Stimulated activated CD8-positive, alpha-beta memory T cell treated with anti-CD3 and anti-CD28 coated beads, Interleukin-15, amount 100 ng/mL, for 24 hours (primary cell): Measurements from ENCODE around the gene LEMD2.

ENCODE experiments used
- DNase-seq: peaks from one replicate; pipeline ENCODE4 v3.0.0-alpha.2; 2020; ENCODE audit warnings: low read depth

The LEMD2 gene

DNA sequence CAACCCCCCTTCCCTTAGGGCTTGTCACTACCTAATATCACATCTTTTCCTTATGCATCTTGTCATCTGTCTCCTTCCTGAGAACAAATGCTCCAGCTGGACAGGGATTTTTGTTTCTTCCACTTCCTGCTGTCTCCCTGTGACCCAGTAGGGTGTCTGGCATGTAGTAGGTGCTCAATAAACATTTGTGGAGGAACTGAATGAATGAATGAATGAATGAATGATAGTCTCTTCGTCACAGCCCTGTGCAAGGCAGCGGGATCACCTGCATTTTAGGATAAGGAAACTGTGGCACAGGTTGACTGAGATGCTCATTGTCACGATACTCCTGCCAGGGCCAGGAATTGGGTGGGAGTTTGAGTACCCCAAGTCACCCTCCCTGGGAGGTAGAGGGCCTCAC, 14.2 kb downstream of the LEMD2 start:
- no peak for DNase-seq

DNA sequence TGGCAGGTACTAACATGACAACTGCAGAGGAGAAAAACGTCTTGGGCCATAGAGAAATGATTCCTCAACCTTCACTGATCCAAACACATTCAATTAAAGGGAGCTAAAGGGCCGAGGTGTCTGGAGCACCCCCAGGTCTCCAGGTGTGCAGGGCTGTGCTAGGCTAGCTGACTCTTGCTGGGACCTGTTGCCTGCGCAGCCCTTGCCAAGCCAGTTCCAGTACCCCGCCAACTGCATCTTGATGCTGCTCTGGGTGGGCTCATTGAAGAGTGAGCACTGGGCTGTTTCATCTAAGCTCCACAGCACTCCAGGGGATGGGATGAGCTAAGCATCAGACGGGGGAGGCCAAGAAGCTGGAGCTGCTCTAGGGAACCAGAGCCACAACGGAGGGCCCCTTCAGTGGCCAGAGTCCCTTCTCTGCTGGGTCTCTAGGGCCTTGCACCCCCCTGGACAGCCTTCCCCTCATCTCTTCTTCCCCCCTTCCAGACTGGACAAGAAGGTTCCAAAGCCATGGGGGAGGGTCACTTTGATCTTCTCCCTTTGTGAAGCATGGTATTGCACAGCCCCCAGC, 15.9 kb downstream of the LEMD2 start:
- DNase-seq: no peak

DNA sequence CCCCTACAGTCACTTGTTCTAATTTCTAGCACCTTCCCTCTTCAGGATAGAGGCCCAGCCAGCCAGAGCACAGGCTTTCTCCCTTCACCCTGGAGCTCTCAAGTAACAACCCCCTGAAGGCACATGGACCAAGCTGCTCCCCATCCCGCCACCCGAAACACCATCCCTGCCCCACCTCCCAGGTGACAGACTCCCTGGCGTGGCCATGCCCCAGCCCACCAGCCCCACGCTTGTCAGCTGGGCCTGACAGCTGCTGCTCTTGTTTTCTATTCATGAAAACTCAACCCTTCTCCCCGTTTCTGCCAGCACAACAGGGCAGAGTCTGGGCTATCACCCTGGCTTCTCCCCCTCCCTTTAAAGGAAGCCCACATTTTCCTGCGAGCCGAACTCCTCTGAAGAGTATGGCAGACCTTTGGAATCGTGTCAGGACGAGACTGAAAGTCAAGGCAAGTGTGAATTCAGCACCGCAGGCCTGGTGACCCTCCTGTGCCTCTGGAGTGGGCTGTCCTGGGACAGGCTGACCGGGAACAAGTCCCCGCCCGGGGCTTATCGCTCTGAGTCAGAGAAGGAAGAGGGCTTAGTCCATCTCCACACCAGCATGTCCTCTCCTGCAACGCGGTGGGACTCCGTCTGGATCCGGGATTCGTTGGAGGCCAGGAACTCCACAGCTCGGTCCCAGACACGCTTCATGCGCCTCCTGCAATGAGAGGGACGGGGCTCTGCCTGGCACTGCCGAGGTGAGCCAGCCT, 16.7 kb downstream of the LEMD2 start:
- DNase-seq: no peak

DNA sequence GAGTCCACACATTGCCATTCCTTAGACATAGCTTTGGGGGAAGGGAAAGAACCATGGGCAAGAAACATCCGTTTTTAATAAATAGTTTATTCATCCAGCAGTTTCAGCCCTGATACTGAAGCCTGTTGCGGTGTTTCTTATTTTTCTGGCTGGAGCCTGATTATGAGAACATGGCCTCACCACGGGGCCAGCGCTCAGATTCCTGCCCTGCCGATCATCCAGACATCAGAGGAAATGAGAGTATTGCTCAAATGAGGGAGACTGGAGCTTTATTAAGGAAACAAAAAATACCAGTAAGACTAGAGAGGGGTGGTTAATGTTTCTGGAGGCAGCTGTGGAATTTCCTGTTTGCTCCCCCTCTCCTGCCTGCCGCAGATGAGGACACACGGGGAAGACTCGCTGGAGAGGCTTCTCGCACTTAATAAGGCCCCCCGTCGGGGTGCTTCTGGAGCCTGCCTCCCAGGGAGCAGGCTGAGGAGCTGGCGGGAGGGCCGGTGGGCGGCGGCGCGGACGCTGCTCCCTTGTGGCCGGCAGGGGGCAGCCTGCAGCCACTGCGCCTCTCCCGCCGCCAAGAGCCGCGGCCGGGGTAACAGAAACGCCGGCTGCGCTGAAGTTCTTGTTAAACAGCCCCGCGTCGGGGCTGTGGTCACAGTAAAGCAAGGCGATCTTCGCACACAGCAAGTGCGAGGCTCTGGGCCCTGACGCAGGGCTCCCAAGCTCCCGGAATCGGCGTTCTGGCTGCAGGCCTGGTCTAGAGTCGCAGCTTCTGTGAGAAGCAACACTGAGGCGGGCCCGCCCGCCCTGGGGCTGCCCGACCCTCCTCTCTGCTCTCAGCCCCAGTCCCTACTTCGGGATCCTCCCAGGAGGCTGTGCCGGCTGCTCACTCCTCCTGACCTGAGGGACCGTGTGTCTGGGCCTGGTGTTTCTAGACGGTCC, 17.5 kb downstream of the LEMD2 start:
- DNase-seq: peak; percentile 40

DNA sequence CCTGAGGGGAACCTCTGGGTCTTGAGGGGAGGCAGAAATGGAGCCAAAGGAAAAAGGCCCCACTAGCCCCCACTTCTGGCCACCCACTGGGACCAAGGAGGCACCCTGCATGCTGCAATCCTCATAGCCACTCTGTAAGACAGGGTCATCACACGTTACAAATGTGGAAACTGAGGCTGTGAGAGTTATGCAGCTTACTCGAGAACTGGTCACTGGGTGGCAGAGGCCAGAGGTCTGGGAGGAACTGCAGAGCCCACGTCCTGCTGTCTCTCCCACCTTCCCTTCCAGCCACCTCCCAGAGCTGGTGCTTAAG, 18.1 kb downstream of the LEMD2 start:
- DNase-seq: no peak

DNA sequence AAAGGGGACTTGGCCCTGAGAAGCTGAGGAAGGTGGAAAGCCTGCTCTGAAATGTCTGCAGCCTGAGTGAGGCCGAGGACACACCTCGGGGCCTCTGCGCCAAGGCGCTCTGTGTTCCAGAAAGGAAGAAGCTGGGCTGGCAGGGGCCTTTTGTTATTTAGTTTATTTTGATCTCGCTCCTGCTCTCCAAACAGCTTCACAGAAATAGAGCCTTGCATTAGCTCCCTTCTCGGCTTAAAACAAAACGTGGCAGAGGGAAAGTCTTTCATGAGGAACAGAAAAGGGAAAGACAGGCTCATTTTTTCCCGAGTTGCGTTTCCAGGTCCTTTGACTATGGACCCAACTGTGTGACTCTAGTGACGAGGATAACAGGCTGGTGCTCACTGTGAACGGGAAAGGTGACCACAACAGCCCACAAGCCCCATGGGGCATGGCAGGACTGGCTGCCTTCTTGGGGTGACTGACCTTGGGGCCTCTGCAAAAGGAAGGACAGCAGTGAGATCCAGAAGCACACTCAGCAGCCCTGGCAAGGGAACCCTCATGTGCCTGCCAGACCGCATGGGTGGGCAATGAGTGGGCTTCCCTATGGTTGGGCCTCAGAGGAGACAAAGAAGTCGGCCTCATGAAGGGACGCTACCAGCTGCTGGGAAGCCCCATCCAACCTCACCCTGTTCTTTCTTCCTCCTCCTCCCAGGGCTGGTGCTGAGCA, 18.7 kb downstream of the LEMD2 start:
- no peak for DNase-seq

DNA sequence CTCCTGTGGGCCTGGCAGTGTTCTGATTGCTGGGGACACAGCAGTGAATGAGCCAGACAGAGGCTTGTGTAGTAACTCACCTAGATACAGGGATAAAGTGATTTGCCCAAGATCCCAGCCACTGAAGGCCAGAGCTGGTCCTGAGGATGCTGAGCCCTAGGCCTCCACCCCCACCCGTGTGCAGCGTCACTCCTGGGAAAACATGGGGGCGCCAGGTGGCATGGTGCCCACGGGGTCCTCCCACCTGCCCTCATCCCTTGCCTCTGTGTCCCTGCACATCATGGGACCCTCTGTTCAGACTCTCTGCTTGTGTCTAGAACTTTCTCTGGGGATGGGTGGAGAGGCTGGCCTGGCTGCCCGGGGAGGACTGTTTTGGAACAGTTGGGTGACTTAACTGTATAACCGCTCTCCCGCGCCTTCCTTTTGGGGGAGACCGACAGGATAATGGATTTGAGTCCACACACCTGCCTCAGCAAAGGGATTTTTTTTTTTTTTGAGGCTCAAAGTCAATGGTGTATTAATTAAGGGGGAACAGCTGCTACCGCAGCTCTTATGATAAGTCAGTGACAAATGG, 19.6 kb downstream of the LEMD2 start:
- DNase-seq: no peak

DNA sequence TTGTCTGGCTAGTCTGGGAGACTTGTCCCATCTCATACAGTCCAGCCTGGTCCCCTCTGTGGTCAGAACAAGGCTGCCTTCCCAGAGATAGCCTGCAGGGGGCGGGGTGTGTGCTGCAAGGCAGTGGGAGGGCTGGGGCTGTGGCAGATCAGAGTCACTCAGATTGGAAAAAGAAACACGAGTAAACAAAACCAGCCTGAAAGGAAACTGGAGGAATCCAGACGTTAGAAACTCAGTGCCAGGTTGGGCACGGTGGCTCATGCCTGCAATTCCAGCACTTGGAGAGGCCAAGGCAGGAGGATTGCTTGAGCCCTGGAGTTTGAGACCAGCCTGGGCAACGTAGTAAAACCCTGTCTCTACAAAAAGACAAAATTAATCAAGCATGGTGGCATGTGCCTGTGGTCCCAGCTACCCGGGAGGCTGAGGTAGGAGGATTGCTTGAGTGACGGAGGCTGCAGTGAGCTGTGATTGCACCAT, 20.2 kb downstream of the LEMD2 start:
- peak; percentile 57 for DNase-seq

DNA sequence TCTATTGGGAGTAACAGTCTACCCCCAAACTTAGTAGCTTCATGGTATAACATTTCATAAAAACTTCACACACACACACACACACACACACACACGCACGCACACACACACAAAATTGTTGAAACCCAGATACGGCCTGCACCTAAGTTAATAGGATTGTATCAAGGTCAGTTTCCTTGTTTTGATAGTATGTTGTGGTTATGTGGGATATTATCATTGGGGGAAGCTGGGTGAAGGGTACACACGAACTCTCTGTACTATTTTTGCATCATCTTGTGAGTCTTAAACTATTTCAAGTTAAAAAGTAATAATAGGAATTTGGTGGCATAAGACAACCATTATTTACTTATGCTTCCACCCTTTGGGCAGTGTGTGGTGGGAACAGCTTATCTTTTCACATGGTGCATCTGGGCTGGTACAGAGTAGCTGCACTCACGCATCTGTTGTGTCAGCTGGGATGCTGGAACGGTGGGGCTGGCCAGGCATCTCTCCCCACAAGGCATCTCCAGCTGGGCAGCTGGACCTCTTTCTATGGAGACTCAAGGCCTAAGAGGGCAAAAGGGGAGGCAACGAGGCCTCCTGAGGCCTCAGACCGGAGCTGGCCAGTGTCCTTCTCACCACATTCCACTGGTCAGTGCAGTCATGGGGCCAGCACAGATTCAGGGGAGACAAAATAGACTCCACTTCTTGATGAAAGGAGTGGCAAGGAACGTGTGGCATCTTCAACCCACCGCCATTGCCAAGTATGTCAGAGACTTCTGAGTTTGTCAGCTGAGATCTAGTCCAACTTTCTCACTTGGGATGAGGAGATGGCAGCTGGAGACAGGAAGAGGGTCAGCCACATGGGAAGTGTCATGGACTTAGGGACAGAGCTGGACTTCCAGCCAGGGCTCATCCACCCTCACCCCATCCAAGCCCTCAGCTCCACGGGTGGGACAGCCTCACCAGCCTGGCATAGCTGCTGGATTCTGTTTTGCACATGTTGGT, 21.7 kb downstream of the LEMD2 start:
- DNase-seq: no peak

DNA sequence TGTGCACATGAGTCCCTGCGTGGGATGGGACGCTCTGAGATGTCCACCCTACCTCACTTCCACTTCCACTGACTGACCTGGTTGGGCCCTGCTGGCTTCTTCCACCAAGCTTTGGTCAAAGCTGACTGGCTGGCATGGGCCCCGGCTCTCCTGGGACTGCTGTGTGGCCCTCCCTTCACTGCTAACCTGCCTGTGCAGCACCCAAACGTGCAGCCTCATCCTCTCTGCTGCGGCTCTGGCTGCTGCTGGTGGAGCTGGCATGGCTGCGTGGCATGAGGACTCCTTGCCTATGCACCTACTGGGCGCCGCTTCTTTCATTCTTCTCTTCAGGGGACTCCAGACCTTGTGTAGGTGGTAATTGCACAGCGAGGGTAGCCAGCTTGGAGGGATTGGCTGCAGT, 23.6 kb downstream of the LEMD2 start:
- no peak for DNase-seq

DNA sequence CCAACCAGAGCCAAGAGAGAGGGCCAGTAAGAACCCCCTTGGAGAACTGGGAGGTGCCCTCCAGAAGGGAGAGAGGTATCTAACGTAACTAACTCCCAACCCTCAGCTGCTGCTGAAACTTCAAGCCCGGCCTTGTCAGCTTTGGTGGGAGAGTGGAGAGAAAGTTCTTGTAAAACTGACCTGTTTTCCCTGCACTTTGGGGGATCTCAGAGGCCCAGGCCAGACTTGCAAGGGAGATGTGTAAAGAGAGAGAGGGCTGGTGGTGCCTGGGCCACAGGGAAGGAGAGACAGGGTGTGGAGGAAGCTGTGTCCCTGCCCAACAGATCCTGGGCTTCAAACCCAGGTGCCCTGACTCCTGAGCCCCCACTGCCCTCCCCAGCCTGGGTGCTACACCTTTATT, 24.9 kb downstream of the LEMD2 start:
- DNase-seq: no peak

DNA sequence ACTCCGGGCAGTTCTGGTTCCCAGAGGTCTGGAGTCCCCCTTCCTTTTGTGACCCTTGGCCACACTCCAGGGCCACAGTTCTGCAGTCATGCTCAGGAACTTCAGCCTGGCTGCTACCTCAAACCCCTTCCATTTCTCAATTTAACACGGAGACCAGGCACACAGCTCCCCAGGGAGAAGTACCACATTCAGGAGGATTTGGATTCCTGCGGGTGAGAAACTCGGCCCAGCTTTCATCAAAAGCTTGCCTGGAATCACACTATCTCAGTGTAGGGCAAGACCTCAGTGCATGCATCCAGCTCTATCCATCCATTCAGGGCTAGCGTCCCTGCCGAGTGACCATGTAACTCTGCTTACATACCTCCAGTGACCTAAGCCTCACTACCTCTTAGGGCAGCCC, 25.4 kb downstream of the LEMD2 start:
- DNase-seq: no peak

DNA sequence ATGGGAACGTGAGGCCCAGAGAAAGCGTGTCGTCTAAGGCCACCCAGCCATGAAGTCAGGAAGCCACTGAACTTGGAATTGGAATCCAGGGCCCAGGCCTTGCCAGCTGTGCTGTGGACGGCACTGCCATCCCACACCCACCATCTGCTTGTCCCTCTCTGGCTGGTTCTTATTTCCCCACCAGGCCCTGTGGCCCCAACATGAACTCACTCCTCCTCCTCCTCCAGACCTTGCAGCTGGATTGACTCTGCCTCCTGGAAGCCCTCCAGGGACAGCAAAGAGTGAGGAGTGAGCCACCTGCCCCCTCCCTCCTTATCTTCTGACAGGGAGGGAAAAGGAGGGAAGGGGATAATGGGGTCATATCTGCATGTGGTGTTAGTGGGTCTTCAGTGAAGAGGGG, 26.2 kb downstream of the LEMD2 start:
- no peak for DNase-seq

DNA sequence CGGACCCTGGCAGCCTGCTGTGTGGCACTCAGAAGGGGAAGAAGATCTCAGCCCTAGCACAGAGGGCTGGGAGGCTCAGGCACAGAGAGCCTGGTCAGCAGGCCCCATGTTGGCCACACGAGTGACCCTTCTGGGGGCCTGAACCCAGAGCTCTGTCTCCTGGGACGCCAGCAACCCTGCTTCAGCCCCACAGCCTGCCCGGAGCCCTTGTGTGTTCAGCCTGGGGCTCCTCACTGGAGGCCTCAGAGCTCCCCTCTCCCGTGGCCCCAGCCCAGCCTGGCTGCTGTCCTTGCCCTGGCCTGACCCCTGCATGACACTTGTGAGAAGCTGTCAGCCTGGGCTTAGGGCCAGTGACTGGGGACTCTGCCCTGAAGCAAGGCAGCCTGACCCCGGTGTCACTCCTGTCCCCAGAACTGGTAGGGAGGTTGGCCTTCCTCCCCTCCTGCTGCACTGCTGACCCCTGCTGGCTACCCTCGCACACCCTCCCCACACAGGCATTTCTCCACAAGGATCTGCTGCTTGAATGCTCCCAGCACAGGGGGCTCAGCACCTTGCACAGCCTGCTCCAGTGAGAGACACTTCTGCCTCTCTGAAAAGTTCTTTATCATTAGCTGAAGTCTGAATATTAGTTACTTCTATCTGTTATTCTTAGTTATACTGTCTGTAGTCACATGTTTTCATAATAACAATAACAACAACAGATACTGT, 26.9 kb downstream of the LEMD2 start:
- no peak for DNase-seq

DNA sequence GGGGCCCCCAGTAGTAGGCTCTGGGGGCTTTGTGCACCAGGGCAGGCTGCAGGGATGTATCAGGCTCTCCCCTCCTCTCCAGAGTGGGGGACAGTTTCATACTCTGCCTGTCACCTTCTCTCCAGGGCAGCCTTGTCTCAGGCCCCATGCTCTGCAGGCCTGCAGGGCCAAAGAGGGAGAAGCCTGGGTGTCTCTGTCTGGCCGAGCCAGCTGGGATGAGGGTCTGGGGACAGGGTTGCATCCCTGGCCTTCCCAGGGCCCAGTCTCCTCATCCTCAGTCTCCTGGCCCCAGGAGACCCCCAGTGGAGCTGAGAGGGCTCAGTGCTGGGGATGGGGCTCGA, 27.4 kb downstream of the LEMD2 start:
- no peak for DNase-seq

DNA sequence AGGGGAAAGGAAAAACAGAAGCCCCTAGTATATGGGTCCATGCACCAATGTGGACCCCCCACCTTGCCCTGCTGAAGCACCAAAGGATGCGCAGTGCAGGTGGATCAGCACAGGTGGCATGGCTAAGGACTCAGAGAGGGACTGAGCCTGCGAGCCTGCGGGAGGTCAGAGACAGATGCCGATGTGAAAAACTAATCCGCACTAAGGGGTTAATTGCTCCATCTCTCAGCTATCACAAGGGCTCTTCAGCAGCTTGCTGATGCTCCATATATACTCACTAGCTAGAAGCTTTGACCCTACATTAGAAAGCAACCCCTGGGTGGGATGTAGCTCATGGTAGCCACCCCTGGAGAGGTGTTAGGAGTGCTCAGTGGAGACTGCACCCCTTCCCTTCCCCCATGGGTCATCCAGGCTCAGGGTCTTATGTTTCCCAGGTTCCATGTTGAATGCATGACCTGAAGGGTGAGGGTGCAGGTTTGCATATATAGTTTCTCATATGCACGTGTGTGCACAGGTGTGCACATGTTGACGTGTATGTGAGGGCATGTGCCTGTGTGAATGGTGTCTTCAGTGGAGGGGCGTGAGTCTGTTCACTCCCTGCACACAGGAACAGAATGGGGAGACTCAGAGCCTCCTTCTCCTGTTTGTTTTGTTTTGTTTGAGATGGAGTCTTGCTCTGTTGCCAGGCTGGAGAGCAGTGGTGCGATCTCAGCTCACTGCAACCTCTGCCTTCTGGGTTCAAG, 28.9 kb downstream of the LEMD2 start:
- DNase-seq: no peak

DNA sequence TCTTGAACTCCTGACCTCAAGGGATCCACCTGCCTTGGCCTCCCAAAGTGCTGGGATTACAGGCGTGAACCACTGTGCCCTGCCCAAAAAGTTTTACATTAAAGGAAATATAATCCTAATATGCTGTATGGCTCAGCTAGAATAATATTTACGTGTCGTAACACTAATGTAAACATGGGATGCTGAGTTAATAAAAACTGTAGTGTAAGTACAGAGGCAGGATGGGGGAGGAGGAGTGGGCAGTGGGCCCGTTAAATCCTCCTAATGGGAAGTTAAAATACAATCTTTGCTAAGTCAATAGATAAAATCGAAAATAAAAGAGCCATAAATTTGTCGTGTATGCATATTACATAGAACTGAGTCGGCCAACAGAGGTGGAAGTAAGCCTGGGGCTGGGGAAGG, 30.1 kb downstream of the LEMD2 start:
- DNase-seq: no peak

DNA sequence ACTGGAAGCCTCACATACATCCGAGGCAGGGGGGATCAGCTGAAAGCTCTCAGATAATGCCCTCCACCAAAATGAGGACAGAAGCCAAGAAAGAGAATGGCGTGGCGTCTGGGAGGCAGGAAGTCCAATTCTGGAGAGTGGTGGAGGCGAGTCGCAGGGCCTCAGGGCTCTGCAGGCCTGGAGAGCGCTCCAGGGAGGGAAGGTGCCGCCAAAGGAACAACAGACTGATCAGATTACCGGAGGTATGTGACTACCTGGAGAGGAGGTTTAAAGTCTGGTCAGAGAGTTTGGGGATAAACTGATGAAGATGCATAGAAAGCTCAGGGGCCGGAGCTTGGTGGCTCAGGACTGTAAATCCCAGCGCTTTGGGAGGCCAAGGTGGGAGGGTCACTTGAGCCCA, 31.0 kb downstream of the LEMD2 start:
- DNase-seq: no peak

DNA sequence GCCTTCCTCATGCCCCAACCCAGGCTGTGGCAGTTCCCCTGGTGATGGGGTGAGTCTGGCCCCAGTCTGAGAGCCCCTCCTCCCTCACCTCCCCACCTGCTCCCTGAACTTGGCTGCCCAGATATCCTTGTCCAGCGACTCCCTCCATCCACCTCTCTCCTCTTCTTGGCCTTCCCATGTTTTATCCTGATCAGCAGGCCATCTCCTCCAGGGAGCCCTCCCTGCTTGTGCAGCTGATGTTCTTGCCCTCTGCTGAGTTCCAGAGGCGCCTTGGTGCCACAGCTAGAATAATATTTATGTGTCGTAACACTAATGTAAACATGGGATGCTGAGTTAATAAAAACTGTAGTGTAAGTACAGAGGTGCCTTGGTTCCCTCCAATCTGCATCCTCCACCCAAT, 31.8 kb downstream of the LEMD2 start:
- DNase-seq: no peak
